GM12878 (cell line): ENCODE measurements around the gene KLHL24. TPM values are rescaled to one million over a fixed set of nuclear protein-coding genes. Genes with fewer than 3 reads are reported as not detected.

Experiments used
- ATAC-seq: fragments of 200-7000 bp; cut with Tn5 transposase; 3 replicates; pipeline ENCODE4 v1.9.1; 2020; ENCODE audit warnings: mild to moderate bottlenecking, moderate library complexity
- BruUV-seq: library from RNA; stranded (reverse); fragments of 400-500 nt; replicated peaks from 2 replicates; lab custom pipeline; 2021; lab: Mats Ljungman, UMichigan
- CTCF ChIA-PET: fragments of 300-600 bp; sonication (Branson Sonifier 250); formaldehyde crosslinking; extraction: SDS; loops from one replicate; lab custom pipeline; 2021; ENCODE audit warnings: inconsistent platforms; lab: Yijun Ruan, JAX
- POLR2A ChIA-PET: fragments of 350-600 bp; formaldehyde crosslinking; extraction: SDS; loops from one replicate; lab custom pipeline; 2021; ENCODE audit warnings: inconsistent platforms; lab: Charles Lee
- RAD21 ChIA-PET: fragments of 300-600 bp; sonication (Branson Sonifier 250); formaldehyde crosslinking; loops from one replicate; lab custom pipeline; 2023; ENCODE audit warnings: antibody characterized with exemption; ENCODE audit not compliant: unreplicated experiment; lab: Charles Lee
- SMC1A ChIA-PET: fragments of 300-600 bp; sonication (Branson Sonifier 250); formaldehyde crosslinking; loops from one replicate; lab custom pipeline; 2023; ENCODE audit not compliant: unreplicated experiment, uncharacterized antibody; lab: Charles Lee
- DNase-seq: peaks from one replicate; pipeline ENCODE4 v3.0.0-alpha.2; 2011; ENCODE audit warnings: low read depth, low spot score
- FAIRE-seq: peaks from 3 replicates; lab custom pipeline; 2011; peaks lifted over from hg19 to GRCh38; lab: Jason Lieb, UNC
- H2AFZ ChIP-seq: 2 replicates; pipeline ENCODE4 v1.6.0; 2011; ENCODE audit warnings: low read depth, low read length, control low read depth; ENCODE audit not compliant: control insufficient read depth
- H3K27ac ChIP-seq: 2 replicates; pipeline ENCODE4 v1.5.1; 2011; ENCODE audit warnings: control low read depth; ENCODE audit not compliant: control insufficient read depth, insufficient read depth
- H3K27me3 ChIP-seq, 2 experiments: replicated peaks in 1 of 2; 2 replicates each; pipeline versions ENCODE4 v1.6.0 to v1.6.1; 2011; ENCODE audit warnings: low read length in 1 of 2; ENCODE audit not compliant: control insufficient read depth in 2 of 2, insufficient read depth in 2 of 2
- H3K36me3 ChIP-seq, 2 experiments: 2 replicates each; pipeline ENCODE4 v1.5.1; 2011; ENCODE audit warnings: low read length in 1 of 2; ENCODE audit not compliant: control insufficient read depth in 2 of 2, insufficient read depth in 2 of 2
- H3K4me1 ChIP-seq: 2 replicates; pipeline ENCODE4 v1.6.1; 2011; ENCODE audit warnings: mild to moderate bottlenecking, low read length, moderate library complexity, mixed read lengths; ENCODE audit not compliant: control insufficient read depth, insufficient read depth
- H3K4me2 ChIP-seq: 2 replicates; pipeline ENCODE4 v1.6.0; 2011; ENCODE audit warnings: control low read depth; ENCODE audit not compliant: control insufficient read depth, insufficient read depth
- H3K4me3 ChIP-seq: fragments of 200-600 bp; sonication (generic); 2 replicates; pipeline ENCODE4 v1.5.1; 2016
- H3K79me2 ChIP-seq: 2 replicates; pipeline ENCODE4 v1.6.0; 2011; ENCODE audit warnings: low read length; ENCODE audit not compliant: control insufficient read depth, insufficient read depth
- H3K9ac ChIP-seq: 2 replicates; pipeline ENCODE4 v1.8.0; 2011; ENCODE audit warnings: low read length, control low read depth, mixed read lengths; ENCODE audit not compliant: control insufficient read depth, insufficient read depth
- H3K9me3 ChIP-seq: replicated peaks from 3 replicates; pipeline ENCODE4 v1.5.1; 2011; ENCODE audit warnings: mild to moderate bottlenecking, low read length; ENCODE audit not compliant: control insufficient read depth, insufficient read depth
- H4K20me1 ChIP-seq: 2 replicates; pipeline ENCODE4 v1.6.0; 2011; ENCODE audit not compliant: control insufficient read depth, insufficient read depth
- ASH2L ChIP-seq: fragments of 300-600, 200-600 bp; sonication (generic); IDR thresholded peaks from 2 replicates; pipeline ENCODE4 v1.6.1; 2017; ENCODE audit warnings: low read depth, mild to moderate bottlenecking, borderline replicate concordance
- BACH1 ChIP-seq: fragments of 450-650 bp; IDR thresholded peaks from 2 replicates; pipeline ENCODE4 v1.6.1; 2017; ENCODE audit warnings: mild to moderate bottlenecking, borderline replicate concordance
- CBX5 ChIP-seq: sonication (generic); IDR thresholded peaks from 2 replicates; pipeline ENCODE4 v1.6.1; 2016; ENCODE audit warnings: low read depth, moderate library complexity, mild to moderate bottlenecking, inconsistent platforms
- ESRRA ChIP-seq: IDR thresholded peaks from 2 replicates; pipeline ENCODE4 v1.6.1; 2012; ENCODE audit warnings: mild to moderate bottlenecking, low read length, improper control_type of control experiment
- ETV6 ChIP-seq, 2 experiments: fragments of 450-650 bp in 1 of 2; IDR thresholded peaks in 1 of 2; conservative IDR thresholded peaks in 1 of 2; 2 replicates each; pipeline ENCODE4 v1.6.1; 2014; ENCODE audit warnings: antibody characterized with exemption in 1 of 2, borderline replicate concordance in 1 of 2, low read depth in 1 of 2, mild to moderate bottlenecking in 1 of 2, moderate library complexity in 1 of 2
- HDAC6 ChIP-seq: fragments of 200-600 bp; sonication (generic); IDR thresholded peaks from one replicate; pipeline ENCODE4 v1.8.0; 2017; ENCODE audit warnings: antibody characterized with exemption; ENCODE audit not compliant: unreplicated experiment
- IKZF1 ChIP-seq: fragments of 450-650 bp; conservative IDR thresholded peaks from 2 replicates; pipeline ENCODE4 v1.6.1; 2017; ENCODE audit warnings: antibody characterized with exemption, mild to moderate bottlenecking
- JUNB ChIP-seq: IDR thresholded peaks from 2 replicates; pipeline ENCODE4 v1.6.1; 2016; ENCODE audit warnings: antibody characterized with exemption, mild to moderate bottlenecking
- PML ChIP-seq: IDR thresholded peaks from 2 replicates; pipeline ENCODE4 v1.6.1; 2012; ENCODE audit warnings: low read length, inconsistent platforms
- POLR2AphosphoS2 ChIP-seq: IDR thresholded peaks from 2 replicates; pipeline ENCODE4 v1.6.1; 2011; ENCODE audit warnings: low read depth, mild to moderate bottlenecking, low read length, improper control_type of control experiment, moderate library complexity
- POLR2AphosphoS5 ChIP-seq: IDR thresholded peaks from 2 replicates; pipeline ENCODE4 v1.6.1; 2011; ENCODE audit warnings: mild to moderate bottlenecking, low read length, inconsistent platforms
- RCOR1 ChIP-seq: conservative IDR thresholded peaks from 2 replicates; pipeline ENCODE4 v1.6.1; 2012; ENCODE audit warnings: low read depth, low read length, improper control_type of control experiment
- RELA ChIP-seq: fragments of 450-650 bp; IDR thresholded peaks from 2 replicates; pipeline ENCODE4 v1.8.0; 2014; ENCODE audit warnings: borderline replicate concordance; ENCODE audit not compliant: partially characterized antibody
- TAF1 ChIP-seq: IDR thresholded peaks from 2 replicates; pipeline ENCODE4 v1.6.1; 2011; ENCODE audit warnings: mild to moderate bottlenecking, low read depth, low read length, borderline replicate concordance
- TCF3 ChIP-seq: IDR thresholded peaks from 2 replicates; pipeline ENCODE4 v1.6.1; 2012; ENCODE audit warnings: low read depth, mild to moderate bottlenecking, low read length, borderline replicate concordance; ENCODE audit not compliant: insufficient read depth
- ZSCAN29 ChIP-seq: fragments of 450-650 bp; IDR thresholded peaks from 2 replicates; pipeline ENCODE4 v1.6.1; 2017; ENCODE audit warnings: mild to moderate bottlenecking, moderate library complexity
- WGBS: methylation state at CpG from one replicate; pipeline ENCODE4 v1.1.6; 2016; ENCODE audit warnings: low lambda C conversion rate; ENCODE audit not compliant: insufficient replicate concordance, insufficient coverage; ENCODE audit errors: missing lambda C conversion rate; 5-methylcytosine and 5-hydroxymethylcytosine counted together
- in situ Hi-C: fragments of 300-500 bp; cut with MboI; formaldehyde crosslinking; loops from 9 replicates; pipeline ENCODE4 v1.14.3; 2018; ENCODE audit warnings: mixed read lengths
- intact Hi-C: fragments of 100-400 bp; cut with micrococcal nuclease; formaldehyde crosslinking; loops from one replicate; pipeline ENCODE4 v1.14.2; 2022; ENCODE audit not compliant: unreplicated experiment
- polyA plus RNA-seq, 11 experiments: library from polyadenylated mRNA; depleted of rRNA in 4 of 11; unstranded in 6 of 11; stranded (reverse) in 5 of 11; fragments of >200 nt; fragmentation: Nextera tagmentation in 4 of 11; fragmentation: Illumina TruSeq in 1 of 11; extraction: Ambion mirVana in 4 of 11; extraction: Trizol in 1 of 11; gene quantifications; 1 replicate in 1 of 11; 2 replicates in 10 of 11; pipeline versions ENCODE4 v1.2.1 to v1.2.3, GENCODE V29; 2011 to 2016; ENCODE audit warnings: inconsistent platforms in 2 of 11, missing spikeins in 2 of 11, low read depth in 1 of 11
- total RNA-seq, 4 experiments: library from RNA; depleted of rRNA in 3 of 4; stranded (reverse); fragments of >200 nt in 3 of 4; fragmentation: Illumina TruSeq in 1 of 4; extraction: Trizol in 1 of 4; gene quantifications; 2 replicates each; pipeline versions ENCODE4 v1.2.1 to v1.2.3, GENCODE V29; 2013 to 2021
- TF ChIP-seq, protein P1 (sequence below): fragments of 450-650 bp; IDR thresholded peaks from 2 replicates; pipeline ENCODE4 v1.6.1; 2017; ENCODE audit warnings: low read depth, mild to moderate bottlenecking, moderate library complexity

KLHL24 gene
- total and polyA plus RNA-seq, 10 of the 15 experiments (the other 5 are each of a cell fraction or from before 2014, with no cell fraction given), result 0.91 to 24.3 (median 5.3) TPM

DNA sequence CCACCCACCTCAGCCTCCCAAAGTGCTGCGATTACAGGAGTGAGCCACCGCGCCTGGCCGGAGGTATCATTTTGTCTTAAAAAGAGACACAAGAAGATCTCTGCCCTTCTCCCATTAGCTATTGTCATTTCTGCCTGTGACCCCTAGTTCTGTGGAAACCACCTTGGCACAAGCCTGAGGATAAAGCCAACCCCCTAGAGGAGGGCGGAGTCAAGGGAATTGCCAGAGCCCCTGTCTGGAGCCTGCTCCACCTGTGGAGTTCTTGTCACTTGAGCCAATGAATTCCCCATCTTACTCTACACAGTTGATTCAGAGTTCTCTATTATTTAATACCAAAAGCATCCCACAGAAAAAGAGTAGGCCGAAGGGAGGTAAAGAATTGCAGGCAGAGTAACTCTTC, 45.0 kb upstream of the KLHL24 start:
- WGBS, result 59% methylated on average over 6 of the region's 6 CpGs
- intact Hi-C loops, result loop anchor here (5.0 kb wide), 4 partner anchors 47 to 108 kb away; partner anchors contain the start of genes KLHL24 and YEATS2
- POLR2A ChIA-PET, result interaction anchor here (0.5 to 6.4 kb wide), 8 partner anchors 10 to 174 kb away, joined by 4 to 65 read pairs (median 26); partner anchors contain the start of gene KLHL24

GRCh38 chr3:183591881-183592521, 43.4 kb upstream of the KLHL24 start:
- SMC1A ChIA-PET, result interaction anchor here (0.7 to 11.4 kb wide), 40 partner anchors 12 to 175 kb away, joined by 3 to 225 read pairs (median 7); partner anchors contain the start of genes KLHL24 and KLHL6
- Histone ChIP-seq H3K9me3 (no peaks in the 10 kb centered on the region; the same call in 2 of the 3 replicates), H3K4me1 (peaks cover 22% of the 10 kb centered on the region), H3K36me3 (no peaks in the 10 kb centered on the region), H2AFZ (no peak overlapping the region), H3K9ac (no peak overlapping the region), H3K27me3 (peaks cover 0 to 16% of the 10 kb centered on the region in 2 experiments; a peak in 1 of 4 replicates), H3K4me3 (no peak overlapping the region; the same call in 1 of the 2 replicates), H3K79me2 (no peaks in the 10 kb centered on the region), H3K27ac (no peak overlapping the region), H3K4me2 (peak overlapping the region; percentile 64), H4K20me1 (no peaks in the 10 kb centered on the region)
- intact Hi-C loops (loop anchor here (1.0 to 5.0 kb wide), 6 partner anchors 37 to 123 kb away; partner anchors contain the start of genes KLHL24, KLHL6 and YEATS2), in situ Hi-C loops (no loop called here)
- POLR2A ChIA-PET, result interaction anchor here (0.5 to 6.4 kb wide), 20 partner anchors 9 to 164 kb away, joined by 3 to 65 read pairs (median 6); partner anchors contain the start of genes KLHL24, KLHL6, MCF2L2 and YEATS2
- 0% methylated on average over 6 of the region's 6 CpGs for WGBS
- RAD21 ChIA-PET, result interaction anchor here (0.6 to 6.8 kb wide), 28 partner anchors 13 to 175 kb away, joined by 3 to 139 read pairs (median 8); partner anchors contain the start of genes KLHL24, KLHL6 and YEATS2
- FAIRE-seq (peak; percentile 86), ATAC-seq (peak; percentile 89), DNase-seq (peak; percentile 96)
- CTCF ChIA-PET, result interaction anchor here (0.6 to 6.3 kb wide), 31 partner anchors 13 to 123 kb away, joined by 3 to 115 read pairs (median 6); partner anchors contain the start of genes KLHL24, KLHL6 and YEATS2
- no TSS peak for BruUV-seq
- TF ChIP-seq BACH1 (0 out of 2 replicates have a peak, but pooled peaks have one; percentile 31), PML (peak; percentile 73), ETV6 (conservative IDR thresholded peaks at IDR 0.05 in 1 of 2, IDR thresholded peaks at IDR 0.05 in 1 of 2; ENCODE audit: borderline replicate concordance in 1 of 2, low read depth in 1 of 2) (peak in 1 of 2 experiments; percentile 92; a peak in 2 of 4 replicates), TCF3 (no peak), RCOR1 (peak; percentile 91; the same call in 1 of the 2 replicates), RELA (no peak), TAF1 (0 out of 2 replicates have a peak, but pooled peaks have one; percentile 5), ASH2L (no peak), POLR2AphosphoS2 (no peak)
- TF ChIP-seq, protein P1, sequence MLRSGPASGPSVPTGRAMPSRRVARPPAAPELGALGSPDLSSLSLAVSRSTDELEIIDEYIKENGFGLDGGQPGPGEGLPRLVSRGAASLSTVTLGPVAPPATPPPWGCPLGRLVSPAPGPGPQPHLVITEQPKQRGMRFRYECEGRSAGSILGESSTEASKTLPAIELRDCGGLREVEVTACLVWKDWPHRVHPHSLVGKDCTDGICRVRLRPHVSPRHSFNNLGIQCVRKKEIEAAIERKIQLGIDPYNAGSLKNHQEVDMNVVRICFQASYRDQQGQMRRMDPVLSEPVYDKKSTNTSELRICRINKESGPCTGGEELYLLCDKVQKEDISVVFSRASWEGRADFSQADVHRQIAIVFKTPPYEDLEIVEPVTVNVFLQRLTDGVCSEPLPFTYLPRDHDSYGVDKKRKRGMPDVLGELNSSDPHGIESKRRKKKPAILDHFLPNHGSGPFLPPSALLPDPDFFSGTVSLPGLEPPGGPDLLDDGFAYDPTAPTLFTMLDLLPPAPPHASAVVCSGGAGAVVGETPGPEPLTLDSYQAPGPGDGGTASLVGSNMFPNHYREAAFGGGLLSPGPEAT, result peak; percentile 67

More for the DNA sequence above, 45.0 kb upstream of the KLHL24 start:
- H3K4me3 ChIP-seq, result no peak overlapping the region
- in situ Hi-C loops, result no loop called here
- H3K27me3 ChIP-seq, result peaks cover 0 to 12% of the 10 kb centered on the region in 2 experiments; a peak in 1 of 4 replicates
- H4K20me1 ChIP-seq, result no peaks in the 10 kb centered on the region
- DNase-seq, result no peak
- RAD21 ChIA-PET, result interaction anchor here (1.6 to 6.8 kb wide), 6 partner anchors 12 to 75 kb away, joined by 8 to 139 read pairs (median 37); partner anchors contain the start of gene KLHL24
- no peak for TF ChIP-seq HDAC6
- TF ChIP-seq IKZF1, result no peak
- no peak for TF ChIP-seq ZSCAN29
- no peak for TF ChIP-seq POLR2AphosphoS5
- TF ChIP-seq CBX5, result no peak
- TF ChIP-seq ESRRA, result no peak
- TF ChIP-seq JUNB, result no peak
- BruUV-seq, result no TSS peak
- H3K9me3 ChIP-seq, result no peaks in the 10 kb centered on the region; the same call in 2 of the 3 replicates
- H3K4me1 ChIP-seq, result peaks cover 22% of the 10 kb centered on the region
- SMC1A ChIA-PET, result interaction anchor here (0.7 to 11.4 kb wide), 11 partner anchors 11 to 329 kb away, joined by 3 to 225 read pairs (median 10); no protein-coding TSS in a partner anchor
- ATAC-seq, result no peak
- no peaks in the 10 kb centered on the region for H3K36me3 ChIP-seq
- H3K27ac ChIP-seq, result no peak overlapping the region
- no peak for FAIRE-seq
- CTCF ChIA-PET, result interaction anchor here (1.1 to 6.3 kb wide), 7 partner anchors 11 to 102 kb away, joined by 4 to 115 read pairs (median 22); no protein-coding TSS in a partner anchor
- H3K79me2 ChIP-seq, result no peaks in the 10 kb centered on the region
- no peak overlapping the region for H3K9ac ChIP-seq
- no peak overlapping the region for H2AFZ ChIP-seq
- H3K4me2 ChIP-seq, result no peak overlapping the region
